HG03159 (cell line): Measurements from ENCODE around the gene FAM168B.

Experiments used
- ATAC-seq: cut with Tn5 transposase; IDR thresholded peaks from one replicate; pipeline ENCODE4 v1.9.1; 2021; ENCODE audit warnings: mild to moderate bottlenecking, moderate library complexity; ENCODE audit not compliant: unreplicated experiment

FAM168B gene

DNA sequence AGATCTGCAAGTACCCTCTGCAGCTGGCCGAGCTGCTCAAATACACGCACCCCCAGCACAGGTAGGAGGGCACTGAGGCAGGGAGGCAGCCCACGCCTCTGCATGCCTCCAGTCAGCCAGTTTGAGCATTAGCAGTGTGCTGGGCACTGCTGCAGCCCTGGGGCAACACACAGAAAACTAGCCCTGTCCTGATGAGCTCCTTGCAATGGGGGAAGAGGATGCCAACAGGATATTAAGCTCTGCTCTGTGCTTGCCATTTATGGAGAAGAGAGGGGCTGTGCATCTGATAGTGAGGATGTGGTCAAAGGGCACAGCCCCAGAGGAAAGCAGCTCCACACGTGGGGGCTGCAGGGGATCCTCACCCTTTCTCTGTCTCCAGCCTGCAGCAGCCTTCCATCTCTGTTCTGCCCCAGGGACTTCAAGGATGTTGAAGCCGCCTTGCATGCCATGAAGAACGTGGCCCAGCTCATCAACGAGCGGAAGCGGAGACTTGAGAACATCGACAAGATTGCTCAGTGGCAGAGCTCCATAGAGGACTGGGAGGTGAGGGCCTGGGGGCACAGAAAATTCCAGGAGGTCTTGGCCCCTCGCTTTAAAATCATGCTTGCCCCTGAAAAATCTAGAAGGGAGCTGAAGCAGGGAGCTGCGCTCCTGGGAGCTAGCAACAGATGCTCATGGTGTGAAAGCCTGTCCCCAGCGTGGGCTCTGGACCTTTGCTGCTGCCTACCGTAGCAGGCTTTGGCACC is 51.7 kb downstream of the FAM168B start:
- no peak for ATAC-seq

DNA sequence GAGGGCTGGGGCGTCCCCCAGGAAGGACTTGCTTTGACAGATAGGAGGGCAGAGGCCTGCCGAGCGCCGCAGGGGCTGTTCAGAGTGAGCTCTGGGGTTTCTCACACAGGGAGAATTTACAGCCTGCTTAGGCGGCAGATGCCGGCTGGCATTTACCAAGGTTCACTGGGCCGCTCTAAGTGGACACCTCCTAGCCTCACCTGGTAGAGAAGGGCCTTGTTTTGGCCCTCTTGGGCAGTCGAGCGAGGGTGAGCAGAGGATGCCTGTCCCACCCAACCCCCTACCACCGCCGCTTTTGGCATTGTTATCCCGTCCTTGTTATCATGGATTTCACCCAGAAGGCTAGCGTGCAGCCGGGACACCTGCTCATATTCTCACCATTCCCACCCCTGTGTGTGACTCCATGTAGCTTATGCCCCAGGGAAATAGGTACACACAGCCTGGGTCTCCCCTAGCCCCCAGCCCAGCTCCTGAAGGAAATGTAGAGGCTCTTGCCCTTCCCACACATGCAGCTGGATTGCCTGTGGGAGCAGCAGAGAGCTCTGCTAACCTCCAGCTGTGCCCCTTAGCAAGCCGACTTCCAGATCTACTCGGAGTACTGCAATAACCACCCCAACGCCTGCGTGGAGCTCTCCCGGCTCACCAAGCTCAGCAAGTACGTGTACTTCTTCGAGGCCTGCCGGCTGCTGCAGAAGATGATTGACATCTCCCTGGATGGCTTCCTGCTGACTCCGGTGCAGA is 52.4 kb downstream of the FAM168B start:
- ATAC-seq: no peak

GRCh38 chr2:131039908-131040660 is 53.2 kb downstream of the FAM168B start:
- no peak for ATAC-seq

DNA sequence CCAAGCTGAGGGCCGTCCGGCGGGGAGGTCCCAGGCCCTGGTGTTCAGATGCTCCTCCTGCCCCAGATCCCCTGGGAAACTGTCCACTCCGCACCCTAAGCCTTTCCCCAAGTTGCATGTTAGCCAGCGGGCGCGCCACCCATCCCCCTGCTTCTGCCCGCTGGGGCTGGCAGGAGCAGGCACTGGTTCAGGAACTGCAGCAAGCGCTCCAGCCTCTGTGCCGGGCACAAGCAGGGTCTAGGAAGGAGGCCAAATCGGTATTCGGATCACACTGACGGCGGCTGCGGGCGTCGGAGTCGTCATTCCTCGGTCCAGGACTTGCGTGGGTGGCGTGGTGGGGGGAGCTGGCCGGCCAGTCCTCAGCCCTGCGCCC is 53.7 kb downstream of the FAM168B start:
- no peak for ATAC-seq

GRCh38 chr2:131039101-131039440 is 54.2 kb downstream of the FAM168B start:
- ATAC-seq: no peak

- no peak for ATAC-seq
Observed at GRCh38 chr2:131038258-131039100, 54.8 kb downstream of the FAM168B start.

DNA sequence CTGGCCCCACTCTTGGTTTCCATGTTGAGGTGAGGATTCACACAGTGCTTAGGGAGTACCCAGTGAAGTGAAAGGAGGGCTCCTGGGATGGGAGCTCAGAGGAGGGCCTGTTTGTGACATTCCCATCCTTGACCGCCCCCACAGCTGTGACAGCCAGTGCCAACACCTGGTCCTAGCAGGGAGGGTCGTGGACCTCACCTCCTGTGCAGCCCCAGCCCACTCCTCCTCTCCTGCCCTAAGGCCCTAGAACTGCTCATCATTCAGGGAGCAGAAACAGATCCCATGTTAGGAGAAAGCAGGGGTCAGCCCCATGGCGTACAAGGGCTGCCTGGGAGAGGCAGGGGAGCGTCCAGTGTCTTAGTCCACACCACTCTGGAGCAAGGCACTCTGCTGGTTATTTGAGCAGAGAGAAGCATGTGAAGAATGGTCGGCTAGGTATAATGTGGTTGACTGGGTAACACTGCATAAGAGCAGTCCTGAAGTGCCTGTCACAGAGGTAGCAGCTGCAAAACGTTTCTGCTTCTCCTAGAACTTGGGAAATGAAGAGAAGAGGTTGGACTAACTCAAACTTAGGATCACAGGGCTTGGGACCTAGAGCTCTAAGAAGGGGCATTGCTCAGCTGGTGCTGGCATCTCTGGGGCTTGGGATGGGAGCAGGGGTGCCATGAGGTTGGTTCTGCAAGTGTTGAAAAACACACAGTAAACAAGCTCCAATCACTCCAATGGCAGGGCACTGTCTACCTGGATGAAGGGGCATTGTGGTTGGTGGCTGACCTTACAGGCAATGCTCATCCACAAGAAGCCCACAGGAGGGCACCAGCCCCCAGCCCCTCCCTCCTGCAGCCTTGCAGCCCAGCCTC is 55.6 kb downstream of the FAM168B start:
- ATAC-seq: no peak

- no peak for ATAC-seq
Observed at GRCh38 chr2:131036696-131037397, 56.4 kb downstream of the FAM168B start.

GRCh38 chr2:131036269-131036668 is 57.0 kb downstream of the FAM168B start:
- ATAC-seq: no peak

DNA sequence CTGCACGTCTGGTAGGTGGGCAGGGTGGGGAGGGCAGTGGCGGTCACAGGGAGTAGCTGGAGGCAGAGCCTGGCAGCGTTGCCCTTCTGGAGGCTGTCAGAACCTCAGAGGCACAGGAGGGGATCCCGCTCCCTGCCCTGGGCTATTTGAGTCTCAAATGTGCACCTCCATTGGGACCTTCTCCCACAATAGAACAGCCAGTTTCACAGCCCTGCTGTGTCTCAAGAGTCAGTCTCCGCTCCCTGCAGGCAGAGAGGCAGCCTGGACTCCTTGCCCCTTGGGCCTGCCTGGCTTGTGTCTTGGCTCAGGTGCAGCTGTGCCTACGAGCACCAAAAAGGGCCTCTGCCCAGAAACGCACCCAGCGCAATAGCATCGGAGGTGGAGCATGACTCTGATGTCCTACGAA is 57.4 kb downstream of the FAM168B start:
- no peak for ATAC-seq

DNA sequence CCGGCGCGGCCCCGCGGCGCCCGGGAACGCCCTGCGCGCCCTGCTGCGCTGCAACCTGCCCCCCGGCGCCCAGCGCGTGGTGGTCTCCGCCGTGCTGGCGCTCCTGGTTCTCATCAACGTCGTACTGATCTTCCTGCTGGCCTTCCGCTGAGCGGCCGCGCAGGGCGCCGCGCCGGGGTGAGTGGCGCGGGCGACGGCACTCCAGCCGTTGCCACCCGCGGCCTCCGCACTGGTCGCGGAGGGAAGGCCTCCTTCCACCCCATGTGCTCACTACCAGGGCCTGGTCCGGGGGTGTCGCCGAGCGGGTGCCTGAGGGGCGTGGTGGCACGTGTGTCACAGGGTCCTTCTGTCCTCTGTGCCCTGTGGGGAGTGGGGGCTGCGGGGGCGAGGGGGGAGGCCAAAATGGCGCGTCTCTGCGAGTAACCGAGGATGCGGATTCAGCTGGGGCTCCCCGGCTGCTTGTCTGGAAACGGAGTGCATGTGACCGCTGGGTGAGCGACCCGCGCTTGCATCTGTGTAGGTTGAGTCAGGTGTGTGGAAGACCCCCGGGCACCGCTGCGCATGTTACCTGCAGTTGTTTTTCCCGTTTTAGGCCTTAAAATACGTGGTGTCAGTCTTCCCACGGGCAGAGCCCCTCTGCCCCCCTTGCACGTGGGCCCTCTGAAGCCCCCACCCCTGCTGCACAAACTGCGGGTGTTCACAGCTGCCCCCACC is 58.0 kb downstream of the FAM168B start:
- no peak for ATAC-seq

DNA sequence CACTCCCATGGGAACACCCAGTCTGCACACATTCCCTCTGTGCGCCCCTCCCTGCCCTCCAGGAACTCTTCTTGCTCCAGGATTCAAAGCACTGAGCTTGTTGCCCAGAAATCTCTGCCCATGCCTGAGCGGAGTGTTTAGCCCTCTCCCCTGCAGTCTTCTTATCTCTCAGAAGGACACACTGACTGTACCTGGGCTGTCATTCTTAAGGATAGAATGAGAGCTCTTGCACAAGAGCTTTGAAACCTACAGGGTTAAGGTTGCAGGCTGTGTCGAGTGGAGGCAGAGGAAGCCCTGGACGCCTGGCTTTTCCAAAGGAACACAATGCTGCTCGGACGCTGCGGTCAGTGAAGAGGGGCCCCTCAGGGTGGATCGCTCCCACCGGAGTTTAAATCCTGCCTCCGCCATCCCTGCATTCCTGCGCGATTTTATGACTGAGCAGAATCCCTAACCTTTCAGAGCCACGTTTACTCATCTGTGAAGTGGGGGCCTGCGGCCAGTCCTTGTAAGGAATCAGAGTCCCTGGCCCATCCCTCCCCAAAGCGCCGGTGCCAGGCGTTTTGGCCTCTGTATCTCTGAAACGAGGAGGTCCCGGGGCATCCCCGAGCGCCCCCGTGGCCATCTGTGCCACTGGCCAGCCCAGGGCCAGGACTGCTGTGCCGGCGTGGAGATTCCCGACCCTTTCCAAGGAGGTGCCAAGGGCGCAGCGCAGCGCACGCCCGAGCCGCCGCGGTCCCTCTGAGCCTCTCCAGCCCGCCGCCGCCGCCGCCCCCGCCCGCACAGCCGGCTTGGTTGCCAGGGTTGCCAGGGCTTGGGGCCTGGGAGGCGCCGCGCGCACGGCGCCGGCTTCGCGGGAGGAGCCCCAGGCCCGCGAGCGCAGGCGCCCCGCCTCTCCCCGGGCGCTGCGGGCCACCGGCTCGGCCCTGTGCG is 58.9 kb downstream of the FAM168B start:
- ATAC-seq: no peak

- no peak for ATAC-seq
Observed at GRCh38 chr2:131033786-131034121, 59.5 kb downstream of the FAM168B start.

- ATAC-seq: no peak
Observed at GRCh38 chr2:131032393-131032836, 60.8 kb downstream of the FAM168B start.

DNA sequence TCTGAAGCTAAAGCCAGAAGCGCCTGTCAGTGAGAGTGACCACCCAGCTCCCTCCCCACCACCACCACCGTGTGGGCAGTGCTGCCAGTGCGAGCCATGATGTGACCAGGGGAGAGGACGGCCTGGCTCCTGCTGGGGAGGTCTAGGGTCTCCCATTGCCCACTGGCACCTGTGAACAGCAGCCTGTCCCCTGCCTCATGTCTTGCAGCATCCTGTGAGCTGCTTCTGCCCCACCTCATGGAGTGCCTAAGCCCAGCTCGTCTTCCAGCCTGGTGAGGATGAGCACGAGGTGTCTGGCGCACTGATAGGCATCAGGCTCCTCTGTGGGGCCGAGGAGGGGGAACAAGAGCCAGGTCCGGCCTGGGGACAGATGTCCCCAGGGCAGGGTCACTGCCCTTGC is 61.4 kb downstream of the FAM168B start:
- ATAC-seq: no peak

GRCh38 chr2:131031431-131031841 is 61.8 kb downstream of the FAM168B start:
- no peak for ATAC-seq

DNA sequence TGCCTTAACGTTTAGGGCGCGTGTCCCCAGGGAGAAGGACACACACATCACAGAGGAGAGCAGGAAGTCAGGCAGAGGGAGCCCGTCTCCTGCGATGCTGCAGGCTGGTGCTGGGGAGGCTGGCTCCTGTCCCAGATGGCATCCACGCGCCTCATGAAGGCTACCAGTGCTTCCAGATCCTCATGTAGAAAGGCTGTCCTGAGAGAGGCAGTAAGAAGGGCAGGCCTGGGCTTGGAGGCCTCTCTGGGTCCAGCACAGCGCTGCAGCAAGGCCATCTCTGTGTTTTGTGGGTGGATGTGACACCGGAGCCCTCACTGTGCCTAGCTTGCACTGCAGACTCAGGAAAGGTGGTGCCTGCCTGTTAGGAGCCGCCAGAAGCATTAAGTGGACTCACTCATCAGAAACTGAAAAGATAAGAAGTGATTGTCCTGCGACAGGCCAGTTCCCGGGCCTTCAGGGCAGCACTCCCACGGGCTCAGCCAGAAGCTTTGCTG is 62.7 kb downstream of the FAM168B start:
- ATAC-seq: no peak

DNA sequence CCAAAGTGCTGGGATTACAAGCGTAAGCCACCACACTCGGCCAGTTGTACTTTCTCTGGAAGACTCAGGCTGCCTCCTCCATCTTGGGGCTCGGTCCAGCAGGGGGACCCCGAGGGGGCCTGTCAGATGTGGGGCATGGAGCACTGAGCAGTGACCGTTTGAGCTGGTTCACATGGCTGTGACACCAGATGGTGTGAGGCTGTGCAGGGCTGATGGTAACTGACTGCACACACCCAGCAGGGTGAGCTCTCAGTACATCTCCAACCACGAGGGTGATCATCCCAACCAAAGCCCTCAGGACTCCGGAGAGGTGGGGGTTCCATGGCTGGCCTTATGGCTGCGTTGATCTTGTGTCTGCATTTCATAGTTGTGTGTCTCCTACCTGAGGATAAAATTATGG is 63.4 kb downstream of the FAM168B start:
- ATAC-seq: no peak
